H1 (cell line): Measurements from ENCODE around the gene TTC23. TPM values are rescaled to one million over a fixed set of nuclear protein-coding genes. Genes with fewer than 3 reads are reported as not detected.
"Not testable (repeated sequence)": the region's sequence is repeated elsewhere in the genome, so short reads cannot be mapped to it uniquely, and the experiment has no call there.

Experiments
- CTCF ChIA-PET: fragments of 300-600 bp; sonication (Branson Sonifier 250); formaldehyde crosslinking; loops from one replicate; lab custom pipeline; 2021; ENCODE audit not compliant: partially characterized antibody; lab: Charles Lee
- POLR2A ChIA-PET: fragments of 300-600 bp; sonication (Branson Sonifier 250); formaldehyde crosslinking; loops from one replicate; lab custom pipeline; 2021; ENCODE audit warnings: inconsistent platforms; ENCODE audit not compliant: partially characterized antibody; lab: Charles Lee
- DNase-seq, 2 experiments: peaks; one replicate each; pipeline versions ENCODE4 v3.0.0 to v3.0.0-alpha.2; 2010 to 2022; ENCODE audit warnings: low spot score in 2 of 2, low read depth in 1 of 2, mixed read lengths in 1 of 2
- FAIRE-seq: peaks from 2 replicates; lab custom pipeline; 2011; peaks lifted over from hg19 to GRCh38; lab: Jason Lieb, UNC
- H2AFZ ChIP-seq: 2 replicates; pipeline ENCODE4 v1.8.1; 2012; ENCODE audit warnings: low read length, inconsistent platforms
- H2AK5ac ChIP-seq: 2 replicates; pipeline ENCODE4 v1.6.1; 2013; ENCODE audit warnings: low read depth, low read length
- H2BK120ac ChIP-seq: replicated peaks from 2 replicates; pipeline ENCODE3; 2013; ENCODE audit warnings: low read depth, low read length, inconsistent platforms
- H2BK12ac ChIP-seq: 2 replicates; pipeline ENCODE4 v1.6.1; 2013; ENCODE audit warnings: low read depth, low read length
- H2BK15ac ChIP-seq: 2 replicates; pipeline ENCODE4 v1.6.1; 2013; ENCODE audit warnings: low read length
- H2BK20ac ChIP-seq: 2 replicates; pipeline ENCODE4 v1.6.1; 2013; ENCODE audit warnings: low read length
- H2BK5ac ChIP-seq: 2 replicates; pipeline ENCODE4 v1.6.1; 2013; ENCODE audit warnings: low read depth, low read length
- H3K14ac ChIP-seq: 2 replicates; pipeline ENCODE4 v1.6.1; 2013; ENCODE audit warnings: inconsistent platforms; ENCODE audit not compliant: insufficient read length
- H3K18ac ChIP-seq: 2 replicates; pipeline ENCODE4 v1.6.1; 2013; ENCODE audit warnings: low read length; ENCODE audit errors: extremely low read depth
- H3K23ac ChIP-seq: 2 replicates; pipeline ENCODE4 v1.6.1; 2013; ENCODE audit warnings: inconsistent platforms; ENCODE audit not compliant: insufficient read length
- H3K23me2 ChIP-seq: 2 replicates; pipeline ENCODE4 v1.6.1; 2013; ENCODE audit warnings: low read depth, low read length
- H3K27ac ChIP-seq: 2 replicates; pipeline ENCODE4 v1.6.1; 2011; ENCODE audit warnings: low read depth, low read length, inconsistent platforms
- H3K27me3 ChIP-seq, 4 experiments: replicated peaks in 1 of 4; 1 replicate in 1 of 4; 2 replicates in 3 of 4; pipeline versions ENCODE4 v1.6.1 to v1.8.1; 2011 to 2013; ENCODE audit warnings: low read length in 3 of 4, mild to moderate bottlenecking in 3 of 4, inconsistent platforms in 2 of 4, mixed read lengths in 2 of 4, moderate library complexity in 1 of 4; ENCODE audit not compliant: control insufficient read depth in 3 of 4, insufficient read depth in 3 of 4; ENCODE audit errors: extremely low read depth in 1 of 4
- H3K36me3 ChIP-seq, 4 experiments: 2 replicates each; pipeline versions ENCODE4 v1.6.1 to v1.8.1; 2011 to 2013; ENCODE audit warnings: mild to moderate bottlenecking in 4 of 4, low read length in 3 of 4, moderate library complexity in 2 of 4, control low read depth in 1 of 4, inconsistent platforms in 1 of 4; ENCODE audit not compliant: insufficient read depth in 4 of 4, control insufficient read depth in 2 of 4
- H3K4ac ChIP-seq: replicated peaks from 2 replicates; pipeline ENCODE3; 2013; ENCODE audit warnings: low read length, low read depth, mixed read lengths, inconsistent platforms; ENCODE audit not compliant: insufficient read length
- H3K4me1 ChIP-seq, 4 experiments: replicated peaks in 1 of 4; 1 replicate in 1 of 4; 2 replicates in 3 of 4; pipeline versions ENCODE4 v1.6.1 to v1.8.1; 2011 to 2013; ENCODE audit warnings: low read length in 3 of 4, inconsistent platforms in 2 of 4, mixed read lengths in 1 of 4; ENCODE audit not compliant: insufficient read depth in 4 of 4, control insufficient read depth in 3 of 4
- H3K4me2 ChIP-seq, 2 experiments: 2 replicates each; pipeline versions ENCODE4 v1.6.1 to v1.8.1; 2011 to 2013; ENCODE audit warnings: low read depth in 2 of 2, low read length in 2 of 2, control low read depth in 1 of 2, inconsistent platforms in 1 of 2, mild to moderate bottlenecking in 1 of 2; ENCODE audit not compliant: insufficient read depth in 1 of 2
- H3K4me3 ChIP-seq, 4 experiments: fragments of 200-600, 300-600 bp in 1 of 4; sonication (generic), shearing (Covaris generic), sonication (Bioruptor Twin) in 1 of 4; 2 replicates each; pipeline versions ENCODE4 v1.5.1 to v1.8.1; 2011 to 2016; ENCODE audit warnings: low read length in 4 of 4, low read depth in 3 of 4, control low read depth in 2 of 4, inconsistent platforms in 2 of 4, mild to moderate bottlenecking in 2 of 4, mixed read lengths in 1 of 4, moderate library complexity in 1 of 4; ENCODE audit not compliant: insufficient read depth in 2 of 4; ENCODE audit errors: extremely low read depth in 1 of 4
- H3K56ac ChIP-seq: replicated peaks from 2 replicates; pipeline ENCODE3; 2013; ENCODE audit warnings: low read depth, mild to moderate bottlenecking, mixed read lengths, low read length, inconsistent platforms; ENCODE audit not compliant: insufficient read length
- H3K79me1 ChIP-seq: 2 replicates; pipeline ENCODE4 v1.6.1; 2013; ENCODE audit warnings: low read depth, low read length, control low read depth
- H3K79me2 ChIP-seq, 2 experiments: 2 replicates each; pipeline versions ENCODE4 v1.6.1 to v1.8.1; 2012 to 2013; ENCODE audit warnings: low read length in 2 of 2, mild to moderate bottlenecking in 2 of 2, inconsistent platforms in 1 of 2; ENCODE audit not compliant: insufficient read depth in 2 of 2, control insufficient read depth in 1 of 2
- H3K9ac ChIP-seq, 4 experiments: replicated peaks in 1 of 4; 1 replicate in 1 of 4; 2 replicates in 3 of 4; pipeline versions ENCODE4 v1.6.1 to v1.8.1; 2011 to 2013; ENCODE audit warnings: low read depth in 3 of 4, low read length in 3 of 4, control low read depth in 2 of 4, mild to moderate bottlenecking in 2 of 4, moderate library complexity in 2 of 4, inconsistent platforms in 1 of 4; ENCODE audit errors: extremely low read depth in 1 of 4
- H3K9me3 ChIP-seq, 2 experiments: 2 replicates each; pipeline versions ENCODE4 v1.6.1 to v1.8.1; 2012 to 2013; ENCODE audit warnings: mild to moderate bottlenecking in 2 of 2, moderate library complexity in 2 of 2, control low read depth in 1 of 2, inconsistent platforms in 1 of 2, low read depth in 1 of 2, low read length in 1 of 2, mixed read lengths in 1 of 2; ENCODE audit not compliant: insufficient read depth in 2 of 2
- H4K20me1 ChIP-seq, 2 experiments: replicated peaks in 1 of 2; 2 replicates each; pipeline versions ENCODE3 to v1.8.1; 2011 to 2013; ENCODE audit warnings: inconsistent platforms in 2 of 2, low read length in 2 of 2, mild to moderate bottlenecking in 1 of 2; ENCODE audit not compliant: insufficient read depth in 2 of 2, control insufficient read depth in 1 of 2
- H4K5ac ChIP-seq: 2 replicates; pipeline ENCODE4 v1.6.1; 2013; ENCODE audit warnings: low read length, low read depth, mixed read lengths, inconsistent platforms; ENCODE audit not compliant: insufficient read length
- H4K8ac ChIP-seq: 2 replicates; pipeline ENCODE4 v1.8.0; 2013; ENCODE audit warnings: mild to moderate bottlenecking, moderate library complexity, low read length, inconsistent platforms; ENCODE audit not compliant: insufficient read depth; ENCODE audit errors: extremely low read depth
- H4K91ac ChIP-seq: replicated peaks from 2 replicates; pipeline ENCODE3; 2013; ENCODE audit warnings: low read length, mixed read lengths, inconsistent platforms; ENCODE audit not compliant: insufficient read length
- WGBS, 2 experiments: shearing (Covaris generic) in 1 of 2; methylation state at CpG; one replicate each; pipeline versions ENCODE4 v1.1.6 to v1.1.7; 2013 to 2015; ENCODE audit warnings: low lambda C conversion rate in 2 of 2, mixed read lengths in 2 of 2, inconsistent platforms in 1 of 2, low coverage in 1 of 2, missing lambda C conversion rate in 1 of 2; ENCODE audit not compliant: insufficient replicate concordance in 2 of 2, insufficient coverage in 1 of 2, insufficient read length in 1 of 2; ENCODE audit errors: extremely low coverage in 1 of 2, missing lambda C conversion rate in 1 of 2; 5-methylcytosine and 5-hydroxymethylcytosine counted together
- polyA plus RNA-seq, 7 experiments: library from polyadenylated mRNA; depleted of rRNA in 3 of 7; stranded (reverse) in 5 of 7; unstranded in 2 of 7; fragments of >200 nt in 5 of 7; fragments of 200-250 nt in 2 of 7; gene quantifications; 1 replicate in 5 of 7; 2 replicates in 1 of 7; 4 replicates in 1 of 7; pipeline versions ENCODE4 v1.2.1 to v1.2.3, GENCODE V29; 2011 to 2013; ENCODE audit warnings: missing spikeins in 2 of 7, mixed read lengths in 2 of 7
- total RNA-seq: library from RNA; stranded (reverse); fragmentation: NEBNext Ultra II Directional; extraction: Animal tissue kit (Norgen Biotek cat#: 25700); gene quantifications from 2 replicates; pipeline ENCODE4 v1.2.1, GENCODE V29; 2021

TTC23 gene
- total and polyA plus RNA-seq, 2 of the 8 experiments (the other 6 are each of a cell fraction or from before 2014, with no cell fraction given): 4.8 to 23.0 TPM

GRCh38 chr15:99234160-99234559 lies 15.2 kb downstream of the TTC23 start:
- CTCF ChIA-PET: interaction anchor here (1.3 to 1.4 kb wide), 2 partner anchors 20 to 133 kb away, joined by 4 to 5 read pairs; no protein-coding TSS in a partner anchor
- H3K4ac ChIP-seq, H4K91ac ChIP-seq, H4K8ac ChIP-seq, H3K27ac ChIP-seq, H3K79me1 ChIP-seq, H4K20me1 ChIP-seq, H2AK5ac ChIP-seq, H2BK20ac ChIP-seq, H3K27me3 ChIP-seq, H3K4me1 ChIP-seq, H3K4me2 ChIP-seq, H3K36me3 ChIP-seq, H4K5ac ChIP-seq, H2BK5ac ChIP-seq, H3K18ac ChIP-seq, H3K79me2 ChIP-seq, H3K23ac ChIP-seq, H2AFZ ChIP-seq, H3K4me3 ChIP-seq, FAIRE-seq, H3K14ac ChIP-seq, H3K23me2 ChIP-seq, H3K56ac ChIP-seq, H3K9me3 ChIP-seq, POLR2A ChIA-PET, H2BK12ac ChIP-seq, H3K9ac ChIP-seq, H2BK120ac ChIP-seq, DNase-seq, H2BK15ac ChIP-seq: not testable (repeated sequence)
- 97% methylated on average over 5 of the region's 6 CpGs; no CpG with 5 or more reads in 1 of the 2 experiments for WGBS, 2 experiments
